Keratinocyte (primary cell): ENCODE measurements around the gene PDE4A. TPM values are rescaled to one million over a fixed set of nuclear protein-coding genes. Genes with fewer than 3 reads are reported as not detected.

Experiments
- DNase-seq: peaks from one replicate; pipeline ENCODE4 v3.0.0-alpha.2; 2011; ENCODE audit warnings: low read depth, missing footprints, low spot score
- FAIRE-seq: peaks from 2 replicates; lab custom pipeline; 2011; peaks lifted over from hg19 to GRCh38; lab: Jason Lieb, UNC
- H2AFZ ChIP-seq: 2 replicates; pipeline ENCODE4 v1.6.0; 2012; ENCODE audit warnings: low read length, control low read depth, inconsistent platforms; ENCODE audit not compliant: control insufficient read depth
- H3K27ac ChIP-seq: 2 replicates; pipeline ENCODE4 v1.5.1; 2011; ENCODE audit warnings: low read length; ENCODE audit not compliant: control insufficient read depth, insufficient read depth
- H3K27me3 ChIP-seq: 3 replicates; pipeline ENCODE4 v1.6.0; 2011; ENCODE audit warnings: low read length; ENCODE audit not compliant: control insufficient read depth, insufficient read depth; ENCODE audit errors: extremely low read depth
- H3K36me3 ChIP-seq, 2 experiments: 2 replicates in 1 of 2; 3 replicates in 1 of 2; pipeline ENCODE4 v1.5.1; 2011; ENCODE audit warnings: low read length in 2 of 2, mild to moderate bottlenecking in 1 of 2; ENCODE audit not compliant: control insufficient read depth in 2 of 2, insufficient read depth in 2 of 2; ENCODE audit errors: extremely low read depth in 1 of 2
- H3K4me1 ChIP-seq: 3 replicates; pipeline ENCODE4 v1.5.1; 2011; ENCODE audit warnings: low read length; ENCODE audit not compliant: control insufficient read depth, insufficient read depth; ENCODE audit errors: extremely low read depth
- H3K4me2 ChIP-seq: 3 replicates; pipeline ENCODE4 v1.6.0; 2011; ENCODE audit warnings: low read depth, low read length; ENCODE audit not compliant: control insufficient read depth, insufficient read depth; ENCODE audit errors: extremely low read depth
- H3K4me3 ChIP-seq, 3 experiments: fragments of 200-600 bp in 1 of 3; sonication (generic) in 1 of 3; 2 replicates in 2 of 3; 3 replicates in 1 of 3; pipeline ENCODE4 v1.5.1; 2011 to 2016; ENCODE audit warnings: low read length in 3 of 3, mild to moderate bottlenecking in 3 of 3, control low read depth in 2 of 3, inconsistent platforms in 1 of 3, low read depth in 1 of 3, mixed read lengths in 1 of 3, mixed run types in 1 of 3, moderate library complexity in 1 of 3; ENCODE audit not compliant: control insufficient read depth in 2 of 3, insufficient read depth in 2 of 3; ENCODE audit errors: extremely low read depth in 1 of 3
- H3K79me2 ChIP-seq: 2 replicates; pipeline ENCODE4 v1.6.0; 2012; ENCODE audit warnings: low read length; ENCODE audit not compliant: control insufficient read depth, insufficient read depth
- H3K9ac ChIP-seq: 3 replicates; pipeline ENCODE4 v1.6.0; 2011; ENCODE audit warnings: low read length; ENCODE audit not compliant: control insufficient read depth, insufficient read depth; ENCODE audit errors: extremely low read depth
- H3K9me1 ChIP-seq: 3 replicates; pipeline ENCODE4 v1.6.0; 2011; ENCODE audit warnings: low read length; ENCODE audit not compliant: control insufficient read depth, insufficient read depth; ENCODE audit errors: extremely low read depth
- H3K9me3 ChIP-seq: 2 replicates; pipeline ENCODE4 v1.5.1; 2012; ENCODE audit warnings: low read depth, low read length; ENCODE audit not compliant: control insufficient read depth
- H4K20me1 ChIP-seq: 3 replicates; pipeline ENCODE4 v1.6.0; 2011; ENCODE audit warnings: low read length; ENCODE audit not compliant: control insufficient read depth, insufficient read depth; ENCODE audit errors: extremely low read depth
- EZH2 ChIP-seq: IDR thresholded peaks from one replicate; pipeline ENCODE4 v1.6.1; 2012; ENCODE audit warnings: inconsistent platforms, mild to moderate bottlenecking, low read length, moderate library complexity
- dilution Hi-C: fragments of 300-500 bp; cut with MboI; formaldehyde crosslinking; loops from one replicate; pipeline ENCODE4 v1.7.0; 2020; ENCODE audit warnings: low sequenced_read_pairs; ENCODE audit not compliant: extremely low pct_ligation_motif_present
- polyA plus RNA-seq, 5 experiments: library from polyadenylated mRNA; depleted of rRNA in 3 of 5; stranded (reverse) in 3 of 5; stranded (forward) in 1 of 5; unstranded in 1 of 5; fragments of >200 nt; gene quantifications; 1 replicate in 1 of 5; 2 replicates in 3 of 5; 3 replicates in 1 of 5; pipeline versions ENCODE4 v1.2.1 to v1.2.3, GENCODE V29; 2011 to 2012; ENCODE audit warnings: missing spikeins in 2 of 5, low read depth in 1 of 5, low replicate concordance in 1 of 5
- TF ChIP-seq, protein P1 (sequence below), 3 experiments: IDR thresholded peaks in 1 of 3; conservative IDR thresholded peaks in 1 of 3; optimal IDR thresholded peaks in 1 of 3; 2 replicates in 2 of 3; 3 replicates in 1 of 3; pipeline versions ENCODE3 to v1.5.1; 2011; ENCODE audit warnings: low read length in 3 of 3, mild to moderate bottlenecking in 3 of 3, moderate library complexity in 2 of 3, control low read depth in 1 of 3, inconsistent platforms in 1 of 3; ENCODE audit not compliant: insufficient read depth in 2 of 3; ENCODE audit errors: extremely low read depth in 1 of 3

The PDE4A gene
- polyA plus RNA-seq, 1 donor (not counting 4 experiments of a cell fraction or from before 2014, with no cell fraction given), result 0.09 TPM

DNA sequence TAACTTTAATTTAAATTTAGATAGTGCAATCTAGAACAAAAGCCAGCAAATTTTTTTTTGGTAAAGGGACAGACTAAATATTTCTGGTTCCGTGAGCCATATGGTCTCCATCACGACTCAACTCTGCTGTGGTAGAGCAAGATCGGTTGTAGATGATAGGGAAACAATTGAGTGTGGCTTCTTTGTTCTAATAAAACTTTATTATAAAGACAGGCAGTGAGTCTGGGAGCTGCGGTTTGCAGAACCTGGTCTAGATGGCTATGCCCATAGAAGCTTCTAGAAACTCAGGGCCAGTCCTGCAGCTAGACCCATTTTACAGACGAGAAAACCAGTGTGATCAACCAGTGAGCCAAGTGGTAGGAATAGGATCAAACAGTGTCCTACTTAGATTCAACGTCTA, 28.2 kb upstream of the PDE4A start:
- Histone ChIP-seq H3K9ac (no peak overlapping the region), H3K9me3 (no peaks in the 10 kb centered on the region), H3K36me3 (peaks cover 34 to 37% of the 10 kb centered on the region in 2 experiments), H3K9me1 (no peaks in the 10 kb centered on the region), H3K79me2 (peaks cover 16% of the 10 kb centered on the region), H3K27me3 (no peaks in the 10 kb centered on the region), H3K4me1 (no peaks in the 10 kb centered on the region), H3K4me3 (no peak overlapping the region), H2AFZ (no peak overlapping the region), H3K4me2 (no peak overlapping the region), H3K27ac (no peak overlapping the region), H4K20me1 (peaks cover 4% of the 10 kb centered on the region)
- dilution Hi-C loops, result no loop called here
- FAIRE-seq, result no peak
- no peak for DNase-seq
- no peak for TF ChIP-seq EZH2

DNA sequence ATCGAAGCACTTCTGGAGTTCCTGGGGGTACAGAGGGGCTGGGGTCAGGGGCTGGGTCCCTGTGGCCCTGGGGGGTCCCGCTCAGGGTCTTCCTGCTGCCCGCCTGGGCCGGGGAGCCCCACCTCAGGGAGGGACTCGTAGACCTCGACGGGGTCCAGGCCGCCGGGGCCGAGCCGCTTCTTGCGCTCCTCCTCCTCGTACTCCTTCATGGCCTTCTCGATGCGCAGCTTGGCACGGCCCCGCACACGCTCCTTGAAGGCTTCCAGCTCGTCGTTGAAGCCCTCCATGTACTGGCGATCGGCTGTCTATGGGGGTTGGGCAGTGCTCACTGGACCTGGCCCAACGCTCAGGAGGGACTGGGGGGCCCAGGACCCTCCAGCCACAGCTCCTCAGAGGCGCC, 27.2 kb upstream of the PDE4A start:
- H3K9me1 ChIP-seq, result no peaks in the 10 kb centered on the region
- no peaks in the 10 kb centered on the region for H3K27me3 ChIP-seq
- H3K27ac ChIP-seq, result no peak overlapping the region
- H3K9me3 ChIP-seq, result no peaks in the 10 kb centered on the region
- no peak overlapping the region for H3K9ac ChIP-seq
- dilution Hi-C loops, result no loop called here
- H3K4me1 ChIP-seq, result no peaks in the 10 kb centered on the region
- no peak for FAIRE-seq
- H4K20me1 ChIP-seq, result peaks cover 4% of the 10 kb centered on the region
- no peak overlapping the region for H2AFZ ChIP-seq
- no peak overlapping the region for H3K4me2 ChIP-seq
- no peak for DNase-seq
- H3K79me2 ChIP-seq, result peaks cover 24% of the 10 kb centered on the region
- H3K4me3 ChIP-seq, result no peak overlapping the region
- H3K36me3 ChIP-seq, result peaks cover 39 to 40% of the 10 kb centered on the region in 2 experiments
- no peak for TF ChIP-seq EZH2
- TF ChIP-seq, protein P1, sequence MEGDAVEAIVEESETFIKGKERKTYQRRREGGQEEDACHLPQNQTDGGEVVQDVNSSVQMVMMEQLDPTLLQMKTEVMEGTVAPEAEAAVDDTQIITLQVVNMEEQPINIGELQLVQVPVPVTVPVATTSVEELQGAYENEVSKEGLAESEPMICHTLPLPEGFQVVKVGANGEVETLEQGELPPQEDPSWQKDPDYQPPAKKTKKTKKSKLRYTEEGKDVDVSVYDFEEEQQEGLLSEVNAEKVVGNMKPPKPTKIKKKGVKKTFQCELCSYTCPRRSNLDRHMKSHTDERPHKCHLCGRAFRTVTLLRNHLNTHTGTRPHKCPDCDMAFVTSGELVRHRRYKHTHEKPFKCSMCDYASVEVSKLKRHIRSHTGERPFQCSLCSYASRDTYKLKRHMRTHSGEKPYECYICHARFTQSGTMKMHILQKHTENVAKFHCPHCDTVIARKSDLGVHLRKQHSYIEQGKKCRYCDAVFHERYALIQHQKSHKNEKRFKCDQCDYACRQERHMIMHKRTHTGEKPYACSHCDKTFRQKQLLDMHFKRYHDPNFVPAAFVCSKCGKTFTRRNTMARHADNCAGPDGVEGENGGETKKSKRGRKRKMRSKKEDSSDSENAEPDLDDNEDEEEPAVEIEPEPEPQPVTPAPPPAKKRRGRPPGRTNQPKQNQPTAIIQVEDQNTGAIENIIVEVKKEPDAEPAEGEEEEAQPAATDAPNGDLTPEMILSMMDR (optimal IDR thresholded peaks at IDR 0.05 in 1 of 3, IDR thresholded peaks at IDR 0.05 in 1 of 3, conservative IDR thresholded peaks at IDR 0.05 in 1 of 3; ENCODE audit: extremely low read depth in 1 of 3, insufficient read depth in 2 of 3, low read length in 3 of 3), result no peak

DNA sequence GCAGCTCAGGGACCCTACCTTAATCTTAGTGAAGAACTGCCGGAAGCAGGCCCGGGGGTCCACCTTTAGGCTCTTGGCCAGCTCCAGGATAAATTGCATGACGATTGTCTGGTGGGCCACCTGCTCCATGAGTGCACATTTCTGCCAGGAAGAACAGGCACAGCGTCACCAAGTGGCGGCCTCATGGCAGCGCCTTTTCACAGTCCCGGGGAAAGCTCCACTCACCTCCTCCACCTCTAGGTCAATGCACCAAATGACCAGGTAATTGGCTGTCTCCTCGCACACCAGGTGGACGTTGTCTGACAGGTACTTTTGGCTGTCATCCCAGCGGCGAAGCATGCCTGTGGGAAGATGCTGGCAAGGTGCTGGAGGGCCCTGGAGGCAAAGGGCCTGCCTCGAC, 25.3 kb upstream of the PDE4A start:
- dilution Hi-C loops, result no loop called here
- Histone ChIP-seq H3K9me3 (no peaks in the 10 kb centered on the region), H3K4me1 (no peaks in the 10 kb centered on the region), H3K9me1 (no peaks in the 10 kb centered on the region), H2AFZ (no peak overlapping the region), H4K20me1 (peaks cover 11% of the 10 kb centered on the region), H3K4me2 (no peak overlapping the region), H3K27ac (no peak overlapping the region), H3K4me3 (no peak overlapping the region), H3K9ac (no peak overlapping the region), H3K27me3 (no peaks in the 10 kb centered on the region), H3K79me2 (peaks cover 42% of the 10 kb centered on the region), H3K36me3 (peaks cover 42 to 46% of the 10 kb centered on the region in 2 experiments)
- FAIRE-seq, result no peak
- TF ChIP-seq, protein P1 (optimal IDR thresholded peaks at IDR 0.05 in 1 of 3, IDR thresholded peaks at IDR 0.05 in 1 of 3, conservative IDR thresholded peaks at IDR 0.05 in 1 of 3; ENCODE audit: extremely low read depth in 1 of 3, insufficient read depth in 2 of 3, low read length in 3 of 3), result no peak
- no peak for TF ChIP-seq EZH2
- no peak for DNase-seq
